ENCODE results near the gene NAALADL2.

Gene NAALADL2

DNA sequence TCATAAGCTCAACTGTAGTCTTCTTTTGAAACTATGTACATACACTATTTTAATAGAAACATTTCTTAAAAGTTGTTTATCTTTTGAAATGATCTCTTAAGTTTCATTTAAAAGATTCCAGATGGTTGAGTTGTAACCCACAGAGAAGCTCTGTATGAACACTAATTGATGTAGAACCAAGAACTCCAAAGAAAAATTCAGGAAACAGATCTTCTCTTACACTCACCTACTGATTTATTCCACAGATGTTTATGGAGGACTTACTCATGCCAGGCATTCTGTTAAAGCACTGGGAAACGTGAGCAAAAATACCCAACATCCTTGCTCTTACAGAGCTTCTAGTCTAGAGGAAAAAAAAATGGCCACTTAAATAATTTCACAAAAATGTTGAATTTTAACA lies 551.1 kb downstream of the NAALADL2 start:
- no peak overlapping the region for H3K4me3 ChIP-seq (ENCODE audit: low read depth, low read length)
- no peak for TF ChIP-seq CTCF (IDR thresholded peaks at IDR 0.05; ENCODE audit: low read depth, low read length, missing control alignments)
- no peak overlapping the region for H3K27ac ChIP-seq
- no peak for DNase-seq
- H3K27me3 ChIP-seq (replicated peaks) = no peaks in the 10 kb centered on the region
- in situ Hi-C loops (cut with HindIII; ENCODE audit: low pct_ligation_motif_present, low sequenced_read_pairs) = no loop called here
- no peaks in the 10 kb centered on the region for H3K36me3 ChIP-seq (replicated peaks)

DNA sequence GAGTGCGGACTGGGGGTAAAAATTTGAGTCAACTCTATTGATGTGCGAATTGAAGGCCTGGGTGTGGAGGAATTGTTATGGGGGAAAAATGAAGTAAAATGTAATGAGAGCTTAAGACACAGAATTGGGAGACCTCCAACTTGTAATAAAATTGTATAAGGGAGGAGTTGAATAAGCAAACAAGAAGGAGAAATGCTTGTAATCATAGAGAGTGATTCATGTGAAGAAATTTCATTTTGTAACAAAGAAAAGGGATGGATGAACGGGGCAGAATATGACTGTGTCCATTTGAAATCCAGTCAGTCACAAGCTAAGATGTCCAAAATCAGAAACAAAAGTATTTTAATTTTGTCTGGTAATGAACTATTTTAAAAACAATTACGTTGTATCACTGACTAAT lies 552.3 kb downstream of the NAALADL2 start:
- in situ Hi-C loops (cut with HindIII; ENCODE audit: low pct_ligation_motif_present, low sequenced_read_pairs) = no loop called here
- no peak for DNase-seq
- no peaks in the 10 kb centered on the region for H3K27me3 ChIP-seq (replicated peaks)

GRCh38 chr3:175411946-175412345 lies 552.8 kb downstream of the NAALADL2 start:
- H3K36me3 ChIP-seq (replicated peaks) = no peaks in the 10 kb centered on the region
- no peak overlapping the region for H3K27ac ChIP-seq
- H3K27me3 ChIP-seq (replicated peaks) = no peaks in the 10 kb centered on the region
- DNase-seq = no peak
- in situ Hi-C loops (cut with HindIII; ENCODE audit: low pct_ligation_motif_present, low sequenced_read_pairs) = no loop called here
- no peak overlapping the region for H3K4me3 ChIP-seq (ENCODE audit: low read depth, low read length)
- no peak for TF ChIP-seq CTCF (IDR thresholded peaks at IDR 0.05; ENCODE audit: low read depth, low read length, missing control alignments)

More for the DNA sequence above, 552.3 kb downstream of the NAALADL2 start:
- TF ChIP-seq CTCF (IDR thresholded peaks at IDR 0.05; ENCODE audit: low read depth, low read length, missing control alignments) = no peak
- Histone ChIP-seq H3K4me3 (ENCODE audit: low read depth, low read length) (no peak overlapping the region), H3K27ac (no peak overlapping the region), H3K36me3 (replicated peaks) (no peaks in the 10 kb centered on the region)

DNA sequence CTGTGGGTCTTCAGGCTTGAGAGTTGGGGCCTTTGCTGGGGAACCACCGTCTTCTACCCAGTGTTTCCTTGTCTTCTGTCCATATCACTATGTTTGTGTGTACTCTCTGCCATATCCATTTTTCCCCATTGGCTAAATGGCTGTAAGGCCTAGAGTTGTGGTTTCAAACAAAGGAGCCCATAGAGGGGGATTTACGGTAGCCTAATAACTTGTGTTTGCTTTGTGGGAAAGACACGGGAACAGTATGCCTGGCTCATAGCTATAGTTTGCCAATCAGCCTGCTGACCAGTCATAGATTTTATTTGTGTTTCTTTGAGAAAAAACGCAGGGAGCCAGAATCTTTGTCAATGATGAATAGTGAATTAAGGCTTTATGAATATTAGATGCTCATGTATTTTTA lies 554.8 kb downstream of the NAALADL2 start:
- Histone ChIP-seq H3K4me3 (ENCODE audit: low read depth, low read length) (no peak overlapping the region), H3K27ac (no peak overlapping the region), H3K27me3 (replicated peaks) (no peaks in the 10 kb centered on the region), H3K36me3 (replicated peaks) (no peaks in the 10 kb centered on the region)
- no peak for TF ChIP-seq CTCF (IDR thresholded peaks at IDR 0.05; ENCODE audit: low read depth, low read length, missing control alignments)
- in situ Hi-C loops (cut with HindIII; ENCODE audit: low pct_ligation_motif_present, low sequenced_read_pairs) = no loop called here
- DNase-seq = no peak

- Histone ChIP-seq H3K36me3 (replicated peaks) (no peaks in the 10 kb centered on the region), H3K27me3 (replicated peaks) (no peaks in the 10 kb centered on the region), H3K27ac (no peak overlapping the region), H3K4me3 (ENCODE audit: low read depth, low read length) (no peak overlapping the region)
- in situ Hi-C loops (cut with HindIII; ENCODE audit: low pct_ligation_motif_present, low sequenced_read_pairs) = no loop called here
- no peak for TF ChIP-seq CTCF (IDR thresholded peaks at IDR 0.05; ENCODE audit: low read depth, low read length, missing control alignments)
- DNase-seq = no peak
These were observed 557.5 kb downstream of the NAALADL2 start for GRCh38 chr3:175416600-175416999.

DNA sequence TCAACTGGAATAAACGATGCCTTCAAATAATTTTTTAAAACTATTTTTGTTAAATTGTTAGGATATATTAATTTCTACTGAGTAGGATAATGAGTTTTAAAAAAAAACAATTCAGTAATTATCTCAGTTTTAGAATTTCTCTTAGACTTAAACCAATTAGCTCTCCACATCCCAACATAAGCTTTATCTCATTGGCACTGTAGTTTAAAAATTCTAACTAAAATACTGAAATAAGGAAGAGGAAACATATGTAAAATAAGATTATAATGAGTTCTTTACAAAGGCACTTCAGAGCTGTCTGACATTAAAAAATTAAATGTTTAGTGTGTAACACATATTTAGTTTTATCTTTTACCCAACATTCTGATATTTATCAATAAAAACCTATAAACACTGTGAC lies 558.3 kb downstream of the NAALADL2 start:
- in situ Hi-C loops (cut with HindIII; ENCODE audit: low pct_ligation_motif_present, low sequenced_read_pairs) = no loop called here
- no peak for DNase-seq
- H3K27ac ChIP-seq = no peak overlapping the region
- H3K4me3 ChIP-seq (ENCODE audit: low read depth, low read length) = no peak overlapping the region
- no peaks in the 10 kb centered on the region for H3K36me3 ChIP-seq (replicated peaks)
- TF ChIP-seq CTCF (IDR thresholded peaks at IDR 0.05; ENCODE audit: low read depth, low read length, missing control alignments) = no peak
- H3K27me3 ChIP-seq (replicated peaks) = no peaks in the 10 kb centered on the region
